ENCODE measurements around the gene GGT6.

GGT6 gene

GRCh38 chr17:4520894-4521600 is 39.3 kb downstream of the GGT6 start:
- peak; percentile 77 for DNase-seq (ENCODE audit: low spot score)

GRCh38 chr17:4520060-4520893 is 40.1 kb downstream of the GGT6 start:
- no peak for DNase-seq (ENCODE audit: low spot score)

DNA sequence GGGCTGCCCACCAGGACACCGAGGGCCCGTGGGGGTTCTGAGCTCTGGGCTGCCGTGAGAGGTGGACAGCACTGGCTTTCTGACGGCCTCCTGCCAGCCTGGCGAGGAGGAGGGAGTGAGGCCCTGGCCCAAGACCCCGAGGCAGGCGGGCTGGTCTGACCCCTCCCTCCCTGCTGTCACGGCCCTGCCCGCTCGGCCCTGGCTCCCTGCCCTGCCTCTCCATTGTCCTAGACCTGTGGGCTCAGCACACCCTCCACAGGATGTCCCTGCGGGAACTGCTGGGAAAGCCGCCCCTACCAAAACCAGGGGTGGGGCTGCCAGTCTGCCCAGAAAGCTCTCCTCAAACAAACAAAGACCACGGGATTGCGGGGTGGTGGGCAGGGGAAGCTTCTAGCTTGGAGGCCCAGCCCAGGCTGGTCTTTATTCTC is 41.0 kb downstream of the GGT6 start:
- DNase-seq (ENCODE audit: low spot score) = no peak

DNA sequence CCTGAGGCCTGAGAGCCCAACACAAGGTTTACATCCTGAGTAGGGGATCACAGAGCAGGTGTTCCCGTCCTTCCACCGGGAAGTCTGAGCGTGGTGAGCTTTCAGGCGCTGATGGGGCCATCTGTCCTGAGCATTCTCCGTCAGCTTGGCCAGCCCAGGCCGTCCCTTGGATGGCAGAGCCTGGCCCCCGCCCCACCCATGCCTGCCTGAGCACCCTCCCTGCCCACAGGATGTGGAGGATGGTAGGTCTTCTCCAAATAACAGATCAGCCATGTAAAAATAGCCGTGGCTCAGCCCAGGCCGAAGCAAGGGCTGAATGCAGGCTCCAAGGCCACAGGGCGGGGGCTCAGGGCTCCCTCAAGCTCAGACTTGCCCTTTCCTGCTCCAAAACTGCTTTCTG is 41.5 kb downstream of the GGT6 start:
- DNase-seq (ENCODE audit: low spot score) = no peak

- DNase-seq (ENCODE audit: low spot score) = no peak
Observed at GRCh38 chr17:4516735-4517134, 43.6 kb downstream of the GGT6 start.

DNA sequence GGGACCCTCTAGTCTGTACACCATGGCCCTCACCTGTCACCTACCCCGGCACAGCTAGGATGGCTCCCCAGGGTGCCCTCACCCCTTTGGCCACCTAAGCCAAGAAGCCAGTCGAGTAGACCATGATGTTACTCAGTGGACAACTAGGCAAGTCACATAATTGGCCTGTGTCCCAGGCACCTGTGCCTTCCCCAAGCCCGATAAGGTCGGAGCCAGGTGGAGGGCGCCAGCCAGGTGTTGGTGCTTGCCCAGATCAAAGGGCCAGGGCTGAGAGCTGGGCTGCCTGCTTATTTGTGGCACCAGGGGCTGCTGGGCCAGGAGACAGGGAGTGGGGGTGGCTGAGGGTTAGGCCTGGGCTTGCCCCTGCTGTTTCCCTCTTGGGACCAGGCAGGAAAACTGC is 44.9 kb downstream of the GGT6 start:
- peak; percentile 55 for DNase-seq (ENCODE audit: low spot score)

DNA sequence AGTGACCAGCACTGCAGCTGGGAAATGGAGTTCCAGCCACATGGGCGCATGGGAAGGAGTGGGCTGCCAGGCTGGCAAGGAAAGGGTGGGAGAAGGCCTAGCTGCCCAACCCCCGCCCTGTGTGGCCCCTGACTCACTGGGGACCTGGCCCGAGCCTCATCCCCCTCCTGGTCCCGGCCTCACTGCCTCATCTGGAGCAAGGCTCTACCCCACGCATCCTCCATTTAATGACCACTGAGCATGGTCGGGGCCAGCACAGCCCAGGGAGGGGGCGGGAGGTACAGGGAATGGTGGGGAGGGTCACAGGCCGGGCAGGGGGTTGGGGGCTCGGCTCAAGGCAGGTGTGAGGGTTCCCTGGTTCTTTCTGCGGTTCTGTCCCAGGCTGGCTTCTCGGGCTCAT is 45.6 kb downstream of the GGT6 start:
- DNase-seq (ENCODE audit: low spot score) = no peak

DNA sequence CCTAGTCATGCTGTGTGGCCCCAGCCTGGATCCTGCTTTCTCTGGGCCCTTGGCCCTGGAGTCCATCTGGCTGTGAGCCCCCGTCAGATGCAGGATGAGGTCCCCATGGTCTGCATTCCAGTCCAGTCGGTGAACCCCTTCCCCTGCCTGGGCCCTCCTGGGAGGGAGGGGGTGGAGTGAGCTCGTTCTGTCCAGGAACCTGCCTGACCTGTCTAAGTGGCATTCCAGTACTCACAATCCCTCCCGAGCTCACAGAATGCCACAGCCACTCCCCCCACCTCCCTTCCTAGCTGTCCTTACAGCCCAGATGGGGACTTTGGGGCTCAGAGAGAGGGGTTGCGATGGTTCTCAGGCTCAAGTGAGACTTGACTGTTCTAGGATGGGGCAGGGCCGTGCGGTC is 46.2 kb downstream of the GGT6 start:
- DNase-seq (ENCODE audit: low spot score) = no peak

- no peak for DNase-seq (ENCODE audit: low spot score)
Observed at GRCh38 chr17:4513113-4514032, 47.0 kb downstream of the GGT6 start.

- no peak for DNase-seq (ENCODE audit: low spot score)
Observed at GRCh38 chr17:4512156-4513112, 47.9 kb downstream of the GGT6 start.

DNA sequence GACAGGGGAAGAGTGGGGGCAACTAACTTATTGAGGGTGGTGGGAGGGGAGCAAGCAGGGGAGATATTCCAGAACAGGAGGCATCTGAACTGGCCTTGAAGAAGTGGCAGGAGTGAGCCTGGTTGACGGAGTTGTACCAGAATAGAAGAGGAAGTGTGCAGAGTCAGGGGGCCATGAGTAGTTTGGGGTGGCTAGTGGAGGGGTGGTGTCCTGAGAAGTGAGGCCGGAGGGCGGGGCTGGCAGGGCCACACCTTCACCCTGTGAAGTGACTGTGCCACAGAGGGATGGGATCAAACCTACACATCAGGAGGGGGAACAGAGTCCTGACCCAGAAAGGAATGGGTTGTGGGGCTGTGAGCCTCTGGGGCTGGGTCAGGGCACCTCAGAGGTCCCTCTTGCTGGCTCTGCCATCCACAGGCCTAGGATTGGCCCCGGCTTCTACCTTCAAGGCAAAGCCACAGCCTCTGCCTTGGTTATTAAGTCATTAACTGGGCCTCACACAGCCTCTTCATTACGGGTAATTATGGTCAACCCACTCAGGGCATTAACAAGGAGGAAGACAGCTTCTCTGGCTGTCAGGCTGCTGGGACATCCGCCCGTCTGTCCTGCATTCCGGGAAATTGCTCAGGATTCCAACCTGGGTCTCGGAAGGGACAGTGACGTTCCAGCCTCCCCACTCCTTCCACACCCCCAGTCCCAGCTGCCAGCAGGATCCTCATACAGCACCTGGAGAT is 49.0 kb downstream of the GGT6 start:
- no peak for DNase-seq (ENCODE audit: low spot score)

DNA sequence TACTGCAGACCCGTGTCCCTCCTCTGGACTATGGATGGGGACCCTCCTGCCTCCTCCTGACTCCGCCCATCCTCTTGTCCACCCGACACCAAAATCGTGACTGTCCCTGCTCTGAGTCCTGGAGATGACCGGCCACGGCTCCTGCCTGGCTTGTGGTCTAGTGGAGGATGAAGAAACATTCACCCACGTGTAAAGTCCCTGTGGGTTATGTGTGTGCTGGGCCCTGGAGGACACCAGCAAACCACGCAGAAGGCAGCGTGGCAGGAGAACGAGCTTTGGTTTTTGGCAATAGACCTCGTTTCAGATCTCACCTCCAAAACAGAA is 49.8 kb downstream of the GGT6 start:
- DNase-seq (ENCODE audit: low spot score) = no peak

DNA sequence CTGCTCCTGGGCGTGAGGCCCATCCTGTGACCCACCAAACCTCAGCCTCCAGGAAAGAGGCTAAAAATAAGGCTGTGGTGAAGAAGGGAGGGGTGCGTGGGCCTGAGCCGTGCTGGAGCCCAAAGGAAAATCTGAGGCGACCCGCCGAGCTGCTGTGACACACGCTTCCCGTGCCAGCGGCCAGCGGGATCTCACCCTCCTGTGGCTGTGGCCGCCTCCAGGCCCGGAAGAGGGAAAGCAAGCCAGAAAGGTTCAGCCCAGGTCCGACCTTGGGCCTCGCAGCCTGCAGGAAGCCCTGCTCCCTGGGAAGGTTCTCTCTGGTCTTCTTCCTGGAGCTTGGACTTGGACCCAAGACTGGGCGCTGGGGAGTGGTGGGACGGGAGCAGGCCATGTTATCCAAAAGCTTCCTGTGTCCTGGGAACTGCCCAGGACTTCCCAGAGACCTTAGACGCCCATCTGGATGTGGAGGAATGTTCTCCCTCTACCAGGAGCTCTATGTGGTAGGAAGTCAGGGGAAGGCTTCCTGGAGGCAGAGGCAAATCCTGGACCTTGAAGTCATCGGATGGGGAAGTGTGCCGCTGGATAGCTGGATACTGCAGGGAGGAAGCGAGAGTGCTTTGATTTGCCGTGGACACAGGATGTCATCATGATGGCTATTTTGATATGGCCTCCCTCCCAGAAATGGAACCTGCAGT is 50.3 kb downstream of the GGT6 start:
- no peak for DNase-seq (ENCODE audit: low spot score)

- DNase-seq (ENCODE audit: low spot score) = no peak
Observed at GRCh38 chr17:4509401-4509800, 51.0 kb downstream of the GGT6 start.

GRCh38 chr17:4508207-4508606 is 52.2 kb downstream of the GGT6 start:
- no peak for DNase-seq (ENCODE audit: low spot score)

GRCh38 chr17:4507361-4508111 is 52.8 kb downstream of the GGT6 start:
- no peak for DNase-seq (ENCODE audit: low spot score)
